ENCODE data around the gene LSR.

LSR gene

GRCh38 chr19:35257113-35257461 is 8.3 kb downstream of the LSR start:
- Histone ChIP-seq H3K27ac (ENCODE audit: low read depth, low read length) (no peak overlapping the region), H3K9me3 (ENCODE audit: control insufficient read depth in 5 of 5, low read length in 5 of 5) (no peaks in the 10 kb centered on the region), H3K4me1 (ENCODE audit: control insufficient read depth in 5 of 5, insufficient read depth in 5 of 5, low read length in 5 of 5) (peaks cover 0 to 29% (median 0%) of the 10 kb centered on the region in 5 donors), H3K4me3 (ENCODE audit: low read depth in 1 of 5, low read length in 5 of 5) (no peak overlapping the region), H3K27me3 (ENCODE audit: control insufficient read depth in 5 of 5, insufficient read depth in 4 of 5, low read length in 5 of 5) (peaks cover 4 to 15% (median 12%) of the 10 kb centered on the region in 5 donors), H3K9ac (ENCODE audit: low read length in 5 of 5) (no peak overlapping the region), H3K36me3 (ENCODE audit: control insufficient read depth in 5 of 5, insufficient read depth in 5 of 5, low read length in 5 of 5) (no peaks in the 10 kb centered on the region)

DNA sequence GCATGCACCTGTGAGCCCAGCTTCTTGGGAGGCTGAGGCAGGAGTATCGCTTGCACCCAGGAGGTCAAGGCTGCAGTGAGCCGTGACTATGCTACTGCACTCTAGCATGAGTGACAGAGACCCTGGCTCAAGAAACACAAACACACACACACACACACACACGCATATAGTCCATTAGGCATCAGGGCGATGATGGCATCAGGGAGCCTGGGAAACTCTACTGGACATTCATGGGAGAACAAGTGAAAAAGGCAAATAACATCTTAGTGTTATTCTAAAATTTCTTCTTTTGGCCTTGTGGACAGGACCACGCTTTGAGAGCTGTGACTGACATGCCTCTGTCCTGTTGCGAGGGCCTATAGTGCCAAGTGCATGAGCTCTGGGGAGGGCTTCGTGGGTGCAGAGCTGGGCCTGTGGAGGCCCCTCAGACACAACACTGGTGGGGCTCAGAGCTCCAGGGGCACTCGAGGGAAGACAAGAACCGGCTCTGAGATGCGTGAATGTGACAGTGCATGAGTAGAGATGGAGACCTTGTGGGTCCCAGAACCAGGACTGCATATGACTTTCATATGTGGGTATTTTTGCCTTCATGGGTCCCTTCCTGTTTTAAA is 12.0 kb downstream of the LSR start:
- H3K9ac ChIP-seq (ENCODE audit: low read length in 5 of 5) = no peak overlapping the region
- no peaks in the 10 kb centered on the region for H3K9me3 ChIP-seq (ENCODE audit: control insufficient read depth in 5 of 5, low read length in 5 of 5)
- H3K4me3 ChIP-seq (ENCODE audit: low read depth in 1 of 5, low read length in 5 of 5) = no peak overlapping the region
- no peak overlapping the region for H3K27ac ChIP-seq (ENCODE audit: low read depth, low read length)
- peaks cover 0 to 4% (median 0%) of the 10 kb centered on the region in 5 donors for H3K36me3 ChIP-seq (ENCODE audit: control insufficient read depth in 5 of 5, insufficient read depth in 5 of 5, low read length in 5 of 5)
- peaks cover 4 to 15% (median 12%) of the 10 kb centered on the region in 5 donors for H3K27me3 ChIP-seq (ENCODE audit: control insufficient read depth in 5 of 5, insufficient read depth in 4 of 5, low read length in 5 of 5)
- H3K4me1 ChIP-seq (ENCODE audit: control insufficient read depth in 5 of 5, insufficient read depth in 5 of 5, low read length in 5 of 5) = peaks cover 2 to 30% (median 16%) of the 10 kb centered on the region in 5 donors

GRCh38 chr19:35261356-35262100 is 12.7 kb downstream of the LSR start:
- Histone ChIP-seq H3K4me3 (ENCODE audit: low read depth in 1 of 5, low read length in 5 of 5) (no peak overlapping the region), H3K4me1 (ENCODE audit: control insufficient read depth in 5 of 5, insufficient read depth in 5 of 5, low read length in 5 of 5) (peaks cover 2 to 36% (median 24%) of the 10 kb centered on the region in 5 donors), H3K9ac (ENCODE audit: low read length in 5 of 5) (no peak overlapping the region), H3K27ac (ENCODE audit: low read depth, low read length) (no peak overlapping the region), H3K27me3 (ENCODE audit: control insufficient read depth in 5 of 5, insufficient read depth in 4 of 5, low read length in 5 of 5) (peaks cover 4 to 15% (median 12%) of the 10 kb centered on the region in 5 donors), H3K36me3 (ENCODE audit: control insufficient read depth in 5 of 5, insufficient read depth in 5 of 5, low read length in 5 of 5) (peaks cover 0 to 4% (median 0%) of the 10 kb centered on the region in 5 donors), H3K9me3 (ENCODE audit: control insufficient read depth in 5 of 5, low read length in 5 of 5) (no peaks in the 10 kb centered on the region)

- H3K27me3 ChIP-seq (ENCODE audit: control insufficient read depth in 5 of 5, insufficient read depth in 4 of 5, low read length in 5 of 5) = peaks cover 4 to 12% (median 9%) of the 10 kb centered on the region in 5 donors
Measured at GRCh38 chr19:35262101-35262761, 13.4 kb downstream of the LSR start.

GRCh38 chr19:35264268-35265125 is 15.7 kb downstream of the LSR start:
- H3K36me3 ChIP-seq (ENCODE audit: control insufficient read depth in 5 of 5, insufficient read depth in 5 of 5, low read length in 5 of 5) = peaks cover 0 to 4% (median 0%) of the 10 kb centered on the region in 5 donors
- no peaks in the 10 kb centered on the region for H3K9me3 ChIP-seq (ENCODE audit: control insufficient read depth in 5 of 5, low read length in 5 of 5)
- H3K27ac ChIP-seq (ENCODE audit: low read depth, low read length) = no peak overlapping the region
- peaks cover 4 to 39% (median 34%) of the 10 kb centered on the region in 5 donors for H3K4me1 ChIP-seq (ENCODE audit: control insufficient read depth in 5 of 5, insufficient read depth in 5 of 5, low read length in 5 of 5)
- no peaks in the 10 kb centered on the region for H3K27me3 ChIP-seq (ENCODE audit: control insufficient read depth in 5 of 5, insufficient read depth in 4 of 5, low read length in 5 of 5)
- H3K9ac ChIP-seq (ENCODE audit: low read length in 5 of 5) = no peak overlapping the region
- no peak overlapping the region for H3K4me3 ChIP-seq (ENCODE audit: low read depth in 1 of 5, low read length in 5 of 5)

More at GRCh38 chr19:35262101-35262761, 13.4 kb downstream of the LSR start:
- H3K27ac ChIP-seq (ENCODE audit: low read depth, low read length) = no peak overlapping the region
- H3K4me3 ChIP-seq (ENCODE audit: low read depth in 1 of 5, low read length in 5 of 5) = no peak overlapping the region
- peaks cover 0 to 4% (median 0%) of the 10 kb centered on the region in 5 donors for H3K36me3 ChIP-seq (ENCODE audit: control insufficient read depth in 5 of 5, insufficient read depth in 5 of 5, low read length in 5 of 5)
- H3K9me3 ChIP-seq (ENCODE audit: control insufficient read depth in 5 of 5, low read length in 5 of 5) = no peaks in the 10 kb centered on the region
- H3K9ac ChIP-seq (ENCODE audit: low read length in 5 of 5) = no peak overlapping the region
- peaks cover 4 to 41% (median 31%) of the 10 kb centered on the region in 5 donors for H3K4me1 ChIP-seq (ENCODE audit: control insufficient read depth in 5 of 5, insufficient read depth in 5 of 5, low read length in 5 of 5)

GRCh38 chr19:35265126-35265899 is 16.5 kb downstream of the LSR start:
- Histone ChIP-seq H3K9ac (ENCODE audit: low read length in 5 of 5) (no peak overlapping the region), H3K4me1 (ENCODE audit: control insufficient read depth in 5 of 5, insufficient read depth in 5 of 5, low read length in 5 of 5) (peaks cover 4 to 46% (median 42%) of the 10 kb centered on the region in 5 donors), H3K27ac (ENCODE audit: low read depth, low read length) (no peak overlapping the region)

GRCh38 chr19:35265900-35266519 is 17.2 kb downstream of the LSR start:
- Histone ChIP-seq H3K27ac (ENCODE audit: low read depth, low read length) (no peak overlapping the region), H3K4me3 (ENCODE audit: low read depth in 1 of 5, low read length in 5 of 5) (no peak overlapping the region), H3K9me3 (ENCODE audit: control insufficient read depth in 5 of 5, low read length in 5 of 5) (no peaks in the 10 kb centered on the region), H3K9ac (ENCODE audit: low read length in 5 of 5) (peak overlapping the region in 1 of 5 donors; percentile 91), H3K4me1 (ENCODE audit: control insufficient read depth in 5 of 5, insufficient read depth in 5 of 5, low read length in 5 of 5) (peaks cover 4 to 47% (median 42%) of the 10 kb centered on the region in 5 donors), H3K27me3 (ENCODE audit: control insufficient read depth in 5 of 5, insufficient read depth in 4 of 5, low read length in 5 of 5) (no peaks in the 10 kb centered on the region), H3K36me3 (ENCODE audit: control insufficient read depth in 5 of 5, insufficient read depth in 5 of 5, low read length in 5 of 5) (peaks cover 0 to 14% (median 10%) of the 10 kb centered on the region in 5 donors)

More at GRCh38 chr19:35265126-35265899, 16.5 kb downstream of the LSR start:
- Histone ChIP-seq H3K27me3 (ENCODE audit: control insufficient read depth in 5 of 5, insufficient read depth in 4 of 5, low read length in 5 of 5) (no peaks in the 10 kb centered on the region), H3K4me3 (ENCODE audit: low read depth in 1 of 5, low read length in 5 of 5) (no peak overlapping the region), H3K36me3 (ENCODE audit: control insufficient read depth in 5 of 5, insufficient read depth in 5 of 5, low read length in 5 of 5) (peaks cover 0 to 7% (median 3%) of the 10 kb centered on the region in 5 donors), H3K9me3 (ENCODE audit: control insufficient read depth in 5 of 5, low read length in 5 of 5) (no peaks in the 10 kb centered on the region)

DNA sequence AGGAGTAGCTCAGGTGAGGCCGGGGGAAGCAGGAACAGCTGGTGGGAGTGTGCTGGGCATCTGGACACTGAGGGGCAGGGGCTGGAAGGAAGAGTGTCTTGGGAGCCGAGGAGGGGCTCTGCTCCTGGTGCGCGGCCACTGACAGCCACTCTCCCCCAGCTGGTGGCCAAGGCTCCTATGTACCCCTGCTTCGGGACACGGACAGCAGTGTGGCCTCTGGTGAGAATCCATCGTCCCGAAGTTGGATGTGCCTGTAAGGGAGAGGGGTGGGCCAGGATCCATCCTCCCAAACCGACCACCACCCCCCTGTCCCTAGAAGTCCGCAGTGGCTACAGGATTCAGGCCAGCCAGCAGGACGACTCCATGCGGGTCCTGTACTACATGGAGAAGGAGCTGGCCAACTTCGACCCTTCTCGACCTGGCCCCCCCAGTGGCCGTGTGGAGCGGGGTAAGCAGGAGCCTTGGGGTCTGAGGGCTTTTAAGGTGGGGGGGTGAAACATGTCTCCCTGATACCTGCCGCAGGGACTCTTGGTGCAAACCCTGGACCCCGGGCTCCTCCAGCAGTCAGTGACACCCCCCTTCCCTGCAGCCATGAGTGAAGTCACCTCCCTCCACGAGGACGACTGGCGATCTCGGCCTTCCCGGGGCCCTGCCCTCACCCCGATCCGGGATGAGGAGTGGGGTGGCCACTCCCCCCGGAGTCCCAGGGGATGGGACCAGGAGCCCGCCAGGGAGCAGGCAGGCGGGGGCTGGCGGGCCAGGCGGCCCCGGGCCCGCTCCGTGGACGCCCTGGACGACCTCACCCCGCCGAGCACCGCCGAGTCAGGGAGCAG is 17.9 kb downstream of the LSR start:
- H3K4me3 ChIP-seq (ENCODE audit: low read depth in 1 of 5, low read length in 5 of 5) = peak overlapping the region in 4 of 5 donors; percentile 75 to 85 (median 80)
- no peaks in the 10 kb centered on the region for H3K9me3 ChIP-seq (ENCODE audit: control insufficient read depth in 5 of 5, low read length in 5 of 5)
- H3K4me1 ChIP-seq (ENCODE audit: control insufficient read depth in 5 of 5, insufficient read depth in 5 of 5, low read length in 5 of 5) = peaks cover 4 to 54% (median 42%) of the 10 kb centered on the region in 5 donors
- H3K27me3 ChIP-seq (ENCODE audit: control insufficient read depth in 5 of 5, insufficient read depth in 4 of 5, low read length in 5 of 5) = no peaks in the 10 kb centered on the region
- peaks cover 0 to 21% (median 17%) of the 10 kb centered on the region in 5 donors for H3K36me3 ChIP-seq (ENCODE audit: control insufficient read depth in 5 of 5, insufficient read depth in 5 of 5, low read length in 5 of 5)
- H3K27ac ChIP-seq (ENCODE audit: low read depth, low read length) = peak overlapping the region; percentile 90
- peak overlapping the region in 4 of 5 donors; percentile 90 to 96 (median 92) for H3K9ac ChIP-seq (ENCODE audit: low read length in 5 of 5)

All from subcutaneous abdominal adipose tissue (tissue), 5 donors.